CD4-positive, alpha-beta T cell treated with Interleukin-2 at 100 ng/mL for 4 hours (primary cell): ENCODE results near the gene JAK2.
"Not testable (repeated sequence)": the region's sequence is repeated elsewhere in the genome, so short reads cannot be mapped to it uniquely, and the experiment has no call there.

ENCODE experiments used
- DNase-seq: peaks from one replicate; pipeline ENCODE4 v3.0.0-alpha.2; 2020; ENCODE audit warnings: low spot score

Gene JAK2

GRCh38 chr9:4984621-4985385, at the start of gene JAK2:
Gene JAK2 (plus strand): TSS chr9:4985272. CDS start chr9:5021988, 36,716 bp downstream.
- peak; percentile 81 for DNase-seq

- DNase-seq: peak; percentile 28
Observed at GRCh38 chr9:4936277-4936676, 48.8 kb upstream of the JAK2 start.

GRCh38 chr9:4936823-4937222, 48.2 kb upstream of the JAK2 start:
- DNase-seq: no peak

GRCh38 chr9:4937446-4937845, 47.6 kb upstream of the JAK2 start:
- no peak for DNase-seq

GRCh38 chr9:4938496-4938895, 46.6 kb upstream of the JAK2 start:
- DNase-seq: no peak

- peak; percentile 24 for DNase-seq
Observed at GRCh38 chr9:4939118-4939561, 45.9 kb upstream of the JAK2 start.

GRCh38 chr9:4942042-4942691, 42.9 kb upstream of the JAK2 start:
- DNase-seq: not testable (repeated sequence)

- DNase-seq: no peak
Observed at GRCh38 chr9:4943346-4943745, 41.7 kb upstream of the JAK2 start.

GRCh38 chr9:4944431-4945211, 40.5 kb upstream of the JAK2 start:
- DNase-seq: not testable (repeated sequence)

- no peak for DNase-seq
Observed at GRCh38 chr9:4946937-4947336, 38.1 kb upstream of the JAK2 start.

GRCh38 chr9:4955836-4956235, 29.2 kb upstream of the JAK2 start:
- no peak for DNase-seq

GRCh38 chr9:4959031-4959430, 26.0 kb upstream of the JAK2 start:
- DNase-seq: no peak

- DNase-seq: no peak
Observed at GRCh38 chr9:4962085-4962484, 23.0 kb upstream of the JAK2 start.

GRCh38 chr9:4964540-4964939, 20.5 kb upstream of the JAK2 start:
- DNase-seq: no peak

- no peak for DNase-seq
Observed at GRCh38 chr9:4965174-4965821, 19.8 kb upstream of the JAK2 start.

- no peak for DNase-seq
Observed at GRCh38 chr9:4967523-4967922, 17.5 kb upstream of the JAK2 start.

- no peak for DNase-seq
Observed at GRCh38 chr9:4969130-4969529, 15.9 kb upstream of the JAK2 start.

- DNase-seq: peak; percentile 33
Observed at GRCh38 chr9:4970970-4971641, 14.0 kb upstream of the JAK2 start.

- DNase-seq: no peak
Observed at GRCh38 chr9:4973246-4973645, 11.8 kb upstream of the JAK2 start.

- no peak for DNase-seq
Observed at GRCh38 chr9:4973902-4974301, 11.2 kb upstream of the JAK2 start.

- no peak for DNase-seq
Observed at GRCh38 chr9:4979239-4979638, 5.8 kb upstream of the JAK2 start.
